Measurements from ENCODE around the gene CKAP2.
"Not testable (repeated sequence)": the region's sequence is repeated elsewhere in the genome, so short reads cannot be mapped to it uniquely, and the experiment has no call there.

The CKAP2 gene

GRCh38 chr13:52451135-52451804 lies 4.0 kb upstream of the CKAP2 start:
- no peak for DNase-seq (ENCODE audit: extremely low read depth in 1 of 2, low read depth in 1 of 2)

GRCh38 chr13:52452470-52452869 lies 2.8 kb upstream of the CKAP2 start:
- no peak for DNase-seq (ENCODE audit: extremely low read depth in 1 of 2, low read depth in 1 of 2)

GRCh38 chr13:52454459-52454819 lies 839 bp upstream of the CKAP2 start:
- no peak for DNase-seq (ENCODE audit: extremely low read depth in 1 of 2, low read depth in 1 of 2)

- peak; percentile 24 to 66 for DNase-seq (ENCODE audit: extremely low read depth in 1 of 2, low read depth in 1 of 2)
Observed at GRCh38 chr13:52455677-52456041, 381 bp downstream of the CKAP2 start.

- no peak for DNase-seq (ENCODE audit: extremely low read depth in 1 of 2, low read depth in 1 of 2)
Observed at GRCh38 chr13:52459668-52460067, 4.4 kb downstream of the CKAP2 start.

- DNase-seq (ENCODE audit: extremely low read depth in 1 of 2, low read depth in 1 of 2) = no peak
Observed at GRCh38 chr13:52461265-52461664, 6.0 kb downstream of the CKAP2 start.

GRCh38 chr13:52463526-52463925 lies 8.2 kb downstream of the CKAP2 start:
- no peak for DNase-seq (ENCODE audit: extremely low read depth in 1 of 2, low read depth in 1 of 2)

- DNase-seq (ENCODE audit: extremely low read depth in 1 of 2, low read depth in 1 of 2) = not testable (repeated sequence)
Observed at GRCh38 chr13:52468487-52468886, 13.2 kb downstream of the CKAP2 start.

- DNase-seq (ENCODE audit: extremely low read depth in 1 of 2, low read depth in 1 of 2) = not testable (repeated sequence)
Observed at GRCh38 chr13:52480677-52481428, 25.6 kb downstream of the CKAP2 start.

GRCh38 chr13:52487078-52487477 lies 31.8 kb downstream of the CKAP2 start:
- not testable (repeated sequence) for DNase-seq (ENCODE audit: extremely low read depth in 1 of 2, low read depth in 1 of 2)

- DNase-seq (ENCODE audit: extremely low read depth in 1 of 2, low read depth in 1 of 2) = not testable (repeated sequence)
Observed at GRCh38 chr13:52488763-52489162, 33.5 kb downstream of the CKAP2 start.

GRCh38 chr13:52491015-52491414 lies 35.7 kb downstream of the CKAP2 start:
- not testable (repeated sequence) for DNase-seq (ENCODE audit: extremely low read depth in 1 of 2, low read depth in 1 of 2)

- DNase-seq (ENCODE audit: extremely low read depth in 1 of 2, low read depth in 1 of 2) = not testable (repeated sequence)
Observed at GRCh38 chr13:52494241-52494640, 39.0 kb downstream of the CKAP2 start.

GRCh38 chr13:52497979-52498378 lies 42.7 kb downstream of the CKAP2 start:
- not testable (repeated sequence) for DNase-seq (ENCODE audit: extremely low read depth in 1 of 2, low read depth in 1 of 2)

- not testable (repeated sequence) for DNase-seq (ENCODE audit: extremely low read depth in 1 of 2, low read depth in 1 of 2)
Observed at GRCh38 chr13:52502277-52502676, 47.0 kb downstream of the CKAP2 start.

- DNase-seq (ENCODE audit: extremely low read depth in 1 of 2, low read depth in 1 of 2) = not testable (repeated sequence)
Observed at GRCh38 chr13:52505843-52506242, 50.6 kb downstream of the CKAP2 start.

- DNase-seq (ENCODE audit: extremely low read depth in 1 of 2, low read depth in 1 of 2) = not testable (repeated sequence)
Observed at GRCh38 chr13:52509532-52509931, 54.3 kb downstream of the CKAP2 start.

- DNase-seq (ENCODE audit: extremely low read depth in 1 of 2, low read depth in 1 of 2) = not testable (repeated sequence)
Observed at GRCh38 chr13:52510221-52510797, 55.0 kb downstream of the CKAP2 start.

GRCh38 chr13:52511598-52511997 lies 56.3 kb downstream of the CKAP2 start:
- DNase-seq (ENCODE audit: extremely low read depth in 1 of 2, low read depth in 1 of 2) = not testable (repeated sequence)

GRCh38 chr13:52513957-52514596 lies 58.8 kb downstream of the CKAP2 start:
- not testable (repeated sequence) for DNase-seq (ENCODE audit: extremely low read depth in 1 of 2, low read depth in 1 of 2)

GRCh38 chr13:52523323-52523722 lies 68.0 kb downstream of the CKAP2 start:
- not testable (repeated sequence) for DNase-seq (ENCODE audit: extremely low read depth in 1 of 2, low read depth in 1 of 2)

All from activated CD8-positive, alpha-beta memory T cell treated with anti-CD3 and anti-CD28 coated beads for 1 hour (primary cell).